ENCODE results near the gene NDUFS8. TPM values are rescaled to one million over a fixed set of nuclear protein-coding genes. Genes with fewer than 3 reads are reported as not detected.

NDUFS8 gene
- total RNA-seq, 1 experiment from 2014 or later = 214 TPM

- Histone ChIP-seq H3K23ac (ENCODE audit: insufficient read length, low read depth, low read length) (no peak overlapping the region), H3K79me1 (ENCODE audit: insufficient read depth, low read depth, low read length, poor library complexity, severe bottlenecking) (no peaks in the 10 kb centered on the region), H3K56ac (ENCODE audit: insufficient read length, low read depth, low read length) (no peak overlapping the region), H3K4ac (ENCODE audit: low read depth, low read length) (no peak overlapping the region), H3K9me3 (ENCODE audit: control insufficient read depth, low read depth, low read length) (no peaks in the 10 kb centered on the region), H3K23me2 (ENCODE audit: insufficient read length, low read depth, low read length, poor library complexity, severe bottlenecking) (no peaks in the 10 kb centered on the region), H2BK20ac (ENCODE audit: low read depth, low read length, poor library complexity, severe bottlenecking) (no peak overlapping the region), H4K91ac (ENCODE audit: insufficient read length, low read depth, low read length) (no peak overlapping the region), H3K18ac (ENCODE audit: insufficient read length, low read depth, low read length) (no peak overlapping the region), H2BK5ac (ENCODE audit: insufficient read length, low read length) (no peak overlapping the region), H4K5ac (ENCODE audit: insufficient read length, low read depth, low read length) (no peak overlapping the region), H3K79me2 (ENCODE audit: insufficient read depth, low read length) (no peaks in the 10 kb centered on the region), H3K14ac (ENCODE audit: insufficient read depth, low read length) (no peak overlapping the region), H2BK15ac (ENCODE audit: low read depth, low read length) (no peak overlapping the region), H4K20me1 (ENCODE audit: control insufficient read depth, insufficient read depth, insufficient read length) (no peaks in the 10 kb centered on the region), H4K8ac (replicated peaks; ENCODE audit: insufficient read length, low read depth, low read length) (no peak overlapping the region), H3K4me1 (ENCODE audit: insufficient read depth, low read length) (no peaks in the 10 kb centered on the region; the same call in 1 of the 2 replicates), H3K4me2 (ENCODE audit: insufficient read depth, insufficient read length, low read length) (no peak overlapping the region), H3K27ac (ENCODE audit: insufficient read length, low read depth, low read length) (no peak overlapping the region), H2AK5ac (ENCODE audit: insufficient read length, low read length) (no peak overlapping the region), H3K27me3 (ENCODE audit: insufficient read depth, low read length) (no peaks in the 10 kb centered on the region), H2BK120ac (ENCODE audit: low read depth, low read length, poor library complexity, severe bottlenecking) (no peak overlapping the region), H3K9ac (ENCODE audit: extremely low read depth, insufficient read length, low read length) (no peak overlapping the region), H2AFZ (ENCODE audit: low read length) (no peak overlapping the region), H3T11ph (ENCODE audit: low read length) (no peak overlapping the region), H2BK12ac (ENCODE audit: insufficient read length, low read depth, low read length) (no peak overlapping the region)
- Mint-ChIP-seq H3K9me3 (no peaks in the 10 kb centered on the region; a peak in 1 of 5 replicates), H3K27ac (peak overlapping the region in 2 of 3 experiments; percentile 40 to 86; a peak in 2 of 7 replicates), H3K27me3 (ENCODE audit: low read depth) (peaks cover 11% of the 10 kb centered on the region), H3K36me3 (ENCODE audit: insufficient read depth in 1 of 3, low read depth in 3 of 3) (peaks cover 0 to 6% (median 4%) of the 10 kb centered on the region in 3 experiments; a peak in 4 of 7 replicates), H3K4me3 (peak overlapping the region in 1 of 2 experiments; percentile 87; a peak in 3 of 5 replicates), H3K4me1 (peaks cover 16 to 17% of the 10 kb centered on the region in 2 experiments)
- no CpG with 5 or more reads among the region's 29 CpGs for WGBS (ENCODE audit: extremely low coverage, insufficient read length, low lambda C conversion rate)
- TF ChIP-seq CTCF (conservative IDR thresholded peaks at IDR 0.05) = no peak
- no peak for DNase-seq
Measured at GRCh38 chr11:67997475-67997921, 33.0 kb upstream of the NDUFS8 start.
